Right ventricle myocardium inferior (tissue), 1 donor: Measurements from ENCODE around the gene TNFRSF4. TPM values are rescaled to one million over a fixed set of nuclear protein-coding genes. Genes with fewer than 3 reads are reported as not detected.

ENCODE experiments used
- ATAC-seq: fragments of 200-7000 bp; cut with Tn5 transposase; one replicate; pipeline ENCODE4 v1.9.1; 2020; ENCODE audit warnings: mild to moderate bottlenecking, moderate library complexity
- DNase-seq: peaks from one replicate; pipeline ENCODE4 v3.0.0; 2021; ENCODE audit errors: missing footprints
- intact Hi-C: fragments of 100-400 bp; cut with DNase I; formaldehyde crosslinking; loops from one replicate; pipeline ENCODE4 v1.11.0; 2022
- total RNA-seq: library from RNA; stranded (reverse); fragmentation: NEBNext Ultra II Directional; extraction: Animal tissue kit (Norgen Biotek cat#: 25700); gene quantifications from one replicate; pipeline ENCODE4 v1.2.1, GENCODE V29; 2021
- donor health status: DM: no; HTN: yes; CAD: no; lungs with severe emphysema.

The TNFRSF4 gene
- total RNA-seq, 1 donor from 2014 or later: 1.4 TPM

DNA sequence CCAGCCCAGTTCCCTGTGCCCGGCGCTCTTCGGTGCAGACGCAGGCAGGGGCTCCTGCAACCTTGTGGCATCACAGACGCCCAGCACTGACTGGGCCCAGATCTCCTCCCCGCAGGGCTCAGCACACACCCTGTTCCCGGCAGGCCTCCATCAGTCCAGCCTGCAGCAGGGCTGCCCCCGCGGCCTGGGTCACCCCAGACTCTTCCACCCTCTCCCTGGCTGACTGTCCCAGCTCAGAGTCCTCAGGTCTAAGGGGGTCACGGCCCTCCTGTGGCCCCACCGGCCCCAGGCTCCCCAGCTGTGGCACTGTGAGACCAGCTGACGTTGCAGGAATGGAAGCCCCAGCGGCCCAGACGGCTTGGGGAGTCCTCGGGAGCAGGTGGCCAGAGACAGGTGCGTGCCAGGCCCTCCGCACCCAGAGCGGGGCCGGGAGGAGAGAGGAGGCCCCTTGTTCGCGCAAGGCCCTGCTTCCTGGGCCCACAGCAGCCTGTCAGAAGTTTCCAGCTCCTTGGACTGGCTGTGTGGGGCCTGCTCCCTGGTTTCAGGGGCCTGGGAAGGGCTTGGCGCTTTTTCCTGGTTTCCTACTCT, 22.3 kb upstream of the TNFRSF4 start:
- no peak for DNase-seq
- intact Hi-C loops: no loop called here

DNA sequence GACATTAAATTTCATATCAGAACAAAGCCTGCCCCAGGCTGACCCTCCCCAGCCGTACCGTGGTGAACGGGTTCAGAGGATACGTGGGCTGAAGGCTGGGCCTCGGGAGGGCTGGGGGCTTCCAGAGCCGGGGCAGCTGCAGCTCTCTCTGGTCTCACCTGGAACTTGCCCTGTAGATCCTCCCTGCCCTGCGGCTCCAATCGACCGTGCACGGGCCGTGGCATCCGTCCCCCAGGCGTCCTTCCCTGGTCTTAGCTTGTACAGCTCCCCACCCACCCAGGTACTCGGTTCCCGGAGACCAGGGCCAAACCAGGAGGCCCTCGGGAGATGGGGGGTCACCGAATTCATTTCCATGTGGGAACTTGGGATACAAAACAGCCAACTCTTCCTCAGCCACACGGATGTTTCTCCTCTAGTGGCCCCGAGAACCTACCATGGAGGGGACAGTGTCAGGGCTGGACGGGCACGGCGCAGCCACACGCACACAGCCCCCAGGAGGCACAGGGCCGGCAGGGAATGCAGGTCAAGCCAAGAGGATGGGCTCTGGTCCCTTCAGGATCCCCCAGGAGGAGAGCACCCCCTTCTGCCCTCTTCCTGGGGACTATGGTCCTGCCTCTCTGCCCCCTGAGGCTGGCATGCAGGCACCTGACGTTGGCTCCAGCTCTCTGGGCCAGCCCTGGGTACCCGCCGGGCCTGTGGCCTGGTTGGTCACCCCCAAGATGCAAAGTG, 21.2 kb upstream of the TNFRSF4 start:
- ATAC-seq (no peak), DNase-seq (no peak)
- intact Hi-C loops: no loop called here

More for the DNA sequence above, 22.3 kb upstream of the TNFRSF4 start:
- ATAC-seq: no peak

DNA sequence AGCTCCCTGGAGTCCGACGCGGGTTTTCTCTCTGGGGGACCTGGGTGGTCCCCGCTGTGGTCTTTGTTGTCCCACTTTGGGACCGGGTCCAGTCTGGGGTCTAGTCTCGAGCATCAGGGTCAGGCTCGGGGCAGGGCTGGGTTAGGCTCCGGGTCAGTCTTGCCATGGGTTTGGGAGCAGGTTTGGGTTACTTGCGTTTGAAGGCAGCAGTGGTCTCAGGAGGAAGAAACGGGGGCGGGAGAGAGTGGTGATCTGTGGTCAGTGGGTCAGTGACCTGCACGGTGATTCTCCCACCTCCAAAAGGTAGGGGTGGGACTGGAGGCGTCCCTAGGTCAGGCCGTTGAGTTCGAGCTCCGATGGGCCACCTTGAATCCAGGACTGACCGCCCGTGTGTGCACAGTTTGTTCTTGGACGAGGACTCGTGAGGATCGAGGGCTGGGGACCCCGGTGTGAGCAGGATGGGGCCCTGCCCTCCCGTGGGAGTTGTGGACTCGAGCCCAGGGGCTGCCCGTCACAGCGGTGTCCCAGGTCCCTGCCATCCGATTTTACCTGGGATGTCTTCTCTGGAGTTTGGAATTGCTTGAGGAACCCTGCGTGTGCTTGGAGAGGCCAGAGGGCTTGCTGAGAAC, 20.3 kb upstream of the TNFRSF4 start:
- DNase-seq (no peak), ATAC-seq (no peak)
- intact Hi-C loops: loop anchor here (5.0 kb wide), 1 partner anchor 112 kb away; no protein-coding TSS in a partner anchor

DNA sequence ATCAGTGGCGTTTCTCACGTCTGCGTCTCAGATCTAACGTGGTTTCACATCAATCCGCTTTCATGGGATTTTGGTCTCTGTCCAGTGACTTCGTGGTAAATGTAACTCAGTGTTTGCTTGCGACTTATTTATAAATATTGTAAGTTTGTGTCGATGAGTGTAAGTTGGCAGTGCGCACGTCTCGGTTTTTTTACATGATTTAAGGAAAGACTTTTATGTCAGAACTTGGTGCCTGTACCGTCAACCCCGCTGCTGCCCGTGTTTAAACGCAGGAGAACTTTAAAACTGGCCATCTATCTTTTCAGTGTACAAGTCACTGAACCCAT, 19.6 kb upstream of the TNFRSF4 start:
- ATAC-seq (no peak), DNase-seq (no peak)
- intact Hi-C loops: loop anchor here (2.0 to 5.0 kb wide), 2 partner anchors 39 to 111 kb away; partner anchors contain the start of gene UBE2J2

DNA sequence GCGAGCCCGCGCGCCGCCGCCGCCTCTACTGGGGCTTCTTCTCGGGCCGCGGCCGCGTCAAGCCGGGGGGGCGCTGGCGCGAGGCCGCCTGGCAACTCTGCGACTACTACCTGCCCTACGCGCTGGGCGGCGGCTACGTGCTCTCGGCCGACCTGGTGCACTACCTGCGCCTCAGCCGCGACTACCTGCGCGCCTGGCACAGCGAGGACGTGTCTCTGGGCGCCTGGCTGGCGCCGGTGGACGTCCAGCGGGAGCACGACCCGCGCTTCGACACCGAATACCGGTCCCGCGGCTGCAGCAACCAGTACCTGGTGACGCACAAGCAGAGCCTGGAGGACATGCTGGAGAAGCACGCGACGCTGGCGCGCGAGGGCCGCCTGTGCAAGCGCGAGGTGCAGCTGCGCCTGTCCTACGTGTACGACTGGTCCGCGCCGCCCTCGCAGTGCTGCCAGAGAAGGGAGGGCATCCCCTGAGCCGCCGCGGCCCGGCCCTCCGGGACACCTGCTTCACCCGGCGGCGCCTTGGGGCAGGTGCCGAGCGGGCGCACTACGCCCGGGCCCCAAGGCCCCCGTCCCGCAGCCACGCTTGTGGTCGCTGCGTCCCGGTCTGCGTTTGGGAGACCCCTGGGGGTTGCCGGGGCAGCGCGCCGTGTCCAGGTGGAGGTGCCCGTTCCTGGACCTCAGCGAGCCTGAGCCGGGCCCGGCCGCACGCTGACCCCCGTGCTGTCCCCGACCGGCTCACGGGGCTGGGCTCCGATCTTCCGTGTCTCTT, 19.0 kb upstream of the TNFRSF4 start:
- ATAC-seq (no peak), DNase-seq (no peak)
- intact Hi-C loops: loop anchor here (2.0 to 5.0 kb wide), 2 partner anchors 40 to 111 kb away; partner anchors contain the start of gene UBE2J2

DNA sequence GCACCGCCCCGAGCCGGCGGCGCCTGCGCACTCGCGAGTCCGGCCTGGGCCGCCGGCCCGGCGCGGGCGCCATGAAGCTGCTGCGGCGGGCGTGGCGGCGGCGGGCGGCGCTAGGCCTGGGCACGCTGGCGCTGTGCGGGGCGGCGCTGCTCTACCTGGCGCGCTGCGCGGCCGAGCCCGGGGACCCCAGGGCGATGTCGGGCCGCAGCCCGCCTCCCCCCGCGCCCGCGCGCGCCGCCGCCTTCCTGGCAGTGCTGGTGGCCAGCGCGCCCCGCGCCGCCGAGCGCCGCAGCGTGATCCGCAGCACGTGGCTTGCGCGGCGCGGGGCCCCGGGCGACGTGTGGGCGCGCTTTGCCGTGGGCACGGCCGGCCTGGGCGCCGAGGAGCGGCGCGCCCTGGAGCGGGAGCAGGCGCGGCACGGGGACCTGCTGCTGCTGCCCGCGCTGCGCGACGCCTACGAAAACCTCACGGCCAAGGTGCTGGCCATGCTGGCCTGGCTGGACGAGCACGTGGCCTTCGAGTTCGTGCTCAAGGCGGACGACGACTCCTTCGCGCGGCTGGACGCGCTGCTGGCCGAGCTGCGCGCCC, 18.3 kb upstream of the TNFRSF4 start, which contains the start of gene B3GALT6:
B3GALT6 (plus strand) TSS at position 30 of the 588 bp plus-strand sequence; CDS start at position 72, 42 bp downstream.
- intact Hi-C loops: loop anchor here (2.0 to 5.0 kb wide), 2 partner anchors 40 to 110 kb away; partner anchors contain the start of gene UBE2J2
- ATAC-seq: no peak

DNA sequence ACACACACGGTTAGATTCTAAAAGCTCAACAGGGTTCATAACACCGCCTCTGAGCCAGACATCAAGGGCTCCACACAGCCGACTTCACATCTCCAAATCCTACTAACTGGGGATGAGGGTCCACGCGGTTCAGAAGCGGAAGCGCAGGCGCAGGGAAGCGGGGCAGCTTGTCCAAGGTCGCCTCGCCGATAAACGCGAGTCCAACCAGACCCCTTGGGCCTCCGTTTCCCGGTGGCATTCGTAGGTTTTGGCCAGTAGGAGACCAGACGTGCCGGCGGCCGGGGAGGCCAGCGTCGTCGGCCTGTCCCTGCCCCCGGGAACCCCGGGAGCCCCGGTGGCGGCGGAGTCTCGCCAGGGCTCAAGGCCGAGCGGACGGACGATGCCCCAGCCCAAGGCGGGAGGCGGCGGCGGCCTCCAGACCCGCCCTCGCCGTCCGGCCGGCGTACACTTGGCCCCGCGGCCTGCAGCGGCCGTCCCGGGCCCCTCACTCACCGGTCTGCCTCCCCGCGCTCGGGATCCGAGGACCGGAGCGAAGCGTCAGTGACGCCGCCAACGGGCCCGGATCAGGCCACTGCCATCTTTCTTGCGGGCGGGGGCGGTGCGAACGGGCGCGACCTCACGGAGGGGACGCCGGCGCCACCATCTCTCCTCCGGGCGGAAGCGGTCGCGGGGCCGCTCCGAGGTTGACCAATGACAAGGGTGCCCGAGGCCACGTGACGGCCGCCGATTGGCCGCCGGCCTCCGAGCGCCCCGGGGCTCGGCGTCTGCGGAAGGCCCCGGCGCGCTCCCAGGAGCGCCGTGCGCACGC, 17.7 kb upstream of the TNFRSF4 start, which contains the start of gene SDF4:
SDF4 (minus strand) TSS at position 602 of the 808 bp plus-strand sequence. CDS start 3,229 bp downstream, outside the sequence.
- ATAC-seq (peak; percentile 98), DNase-seq (peak; percentile 99)
- intact Hi-C loops: loop anchor here (2.0 to 5.0 kb wide), 2 partner anchors 41 to 109 kb away; partner anchors contain the start of gene UBE2J2

More for the DNA sequence above, 18.3 kb upstream of the TNFRSF4 start, which contains the start of gene B3GALT6:
- DNase-seq: no peak

DNA sequence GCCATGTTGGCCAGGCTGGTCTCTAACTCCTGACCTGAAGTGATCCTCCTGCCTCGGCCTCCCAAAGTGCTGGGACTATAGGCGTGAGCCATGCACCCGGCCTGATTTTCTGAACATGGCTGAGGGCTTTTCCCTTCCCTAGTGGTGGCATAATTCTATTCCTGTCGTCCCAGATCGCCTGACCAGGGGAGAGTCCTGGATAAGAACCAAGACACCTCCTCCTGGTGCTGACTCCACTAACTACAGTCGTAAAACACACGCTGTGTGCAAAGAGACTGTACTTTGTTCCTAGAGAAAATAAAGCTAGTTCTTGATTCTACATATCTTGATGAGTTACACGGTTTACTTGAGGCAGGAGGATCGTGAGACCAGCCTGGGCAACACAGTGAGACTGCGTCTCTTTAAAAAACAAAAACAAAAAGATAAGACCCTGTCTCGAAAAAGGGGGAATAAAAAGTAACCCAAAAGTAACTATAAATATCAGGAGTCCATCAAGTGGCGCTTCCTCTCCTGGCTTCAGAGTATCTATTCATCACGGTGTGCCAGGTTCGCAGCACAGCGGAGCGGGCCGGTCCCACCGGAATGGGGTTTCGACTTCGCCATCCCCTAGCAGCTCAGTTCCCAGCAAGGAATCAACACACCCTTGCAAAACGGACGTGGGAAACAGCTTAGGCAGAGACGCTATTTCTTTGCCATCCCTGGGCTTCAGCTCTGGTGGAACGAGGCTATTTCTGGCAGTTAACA, 16.9 kb upstream of the TNFRSF4 start:
- DNase-seq (no peak), ATAC-seq (no peak)
- intact Hi-C loops: loop anchor here (5.0 kb wide), 1 partner anchor 109 kb away; no protein-coding TSS in a partner anchor

DNA sequence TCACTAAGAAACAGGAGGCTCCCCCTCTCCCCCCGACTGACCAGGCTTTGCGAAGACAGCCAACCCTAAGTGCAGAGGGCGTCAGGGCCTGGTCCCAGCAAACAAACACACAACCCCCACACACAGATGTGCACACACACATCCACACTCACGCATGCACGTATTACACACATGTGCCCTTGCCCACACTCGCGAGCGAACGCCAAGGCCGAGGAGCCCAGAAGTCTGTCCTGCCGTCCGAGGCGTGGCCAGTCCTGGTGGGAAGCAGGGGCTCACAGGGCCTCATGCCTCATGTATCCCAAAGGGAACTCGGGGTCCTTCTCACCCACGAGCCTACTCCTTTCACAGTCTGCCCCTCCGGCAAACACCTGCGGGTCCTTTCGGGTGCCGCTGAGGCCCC, 15.8 kb upstream of the TNFRSF4 start:
- DNase-seq (no peak), ATAC-seq (no peak)
- intact Hi-C loops: loop anchor here (5.0 kb wide), 1 partner anchor 107 kb away; no protein-coding TSS in a partner anchor

DNA sequence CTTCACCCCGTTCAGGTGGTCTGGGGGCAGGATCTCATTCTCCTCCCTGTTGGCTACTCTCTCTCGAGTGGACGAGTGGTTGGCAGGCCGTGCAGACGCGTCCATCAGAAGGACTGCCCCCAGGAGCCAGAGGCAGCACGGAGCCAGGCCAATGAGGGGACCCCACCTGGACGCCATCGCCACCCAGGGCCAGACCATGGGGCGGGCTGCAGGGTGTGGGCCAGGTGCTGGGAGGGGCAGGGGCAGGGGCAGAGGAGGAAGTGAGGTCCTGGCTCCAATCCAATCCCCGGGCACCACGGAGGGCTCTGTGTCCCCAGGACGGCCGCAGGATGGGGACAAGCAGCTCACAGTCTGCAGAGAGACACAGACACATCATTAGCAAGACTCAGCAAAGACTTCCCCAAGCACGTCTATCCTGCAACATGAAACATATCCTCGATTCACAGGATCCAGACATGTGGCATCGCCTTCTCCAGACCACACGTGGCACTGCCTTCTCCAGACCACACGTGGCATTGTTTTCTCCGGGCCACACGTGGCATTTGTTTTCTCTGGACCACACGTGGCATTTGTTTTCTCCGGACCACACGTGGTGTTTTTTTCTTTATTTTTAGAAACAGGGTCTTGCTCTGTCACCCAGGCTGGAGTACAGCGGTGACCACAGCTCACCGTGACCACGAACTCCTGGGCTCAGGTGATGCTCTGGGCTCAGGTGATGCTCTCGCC, 14.8 kb upstream of the TNFRSF4 start:
- intact Hi-C loops: no loop called here
- DNase-seq: no peak
- ATAC-seq: no peak

DNA sequence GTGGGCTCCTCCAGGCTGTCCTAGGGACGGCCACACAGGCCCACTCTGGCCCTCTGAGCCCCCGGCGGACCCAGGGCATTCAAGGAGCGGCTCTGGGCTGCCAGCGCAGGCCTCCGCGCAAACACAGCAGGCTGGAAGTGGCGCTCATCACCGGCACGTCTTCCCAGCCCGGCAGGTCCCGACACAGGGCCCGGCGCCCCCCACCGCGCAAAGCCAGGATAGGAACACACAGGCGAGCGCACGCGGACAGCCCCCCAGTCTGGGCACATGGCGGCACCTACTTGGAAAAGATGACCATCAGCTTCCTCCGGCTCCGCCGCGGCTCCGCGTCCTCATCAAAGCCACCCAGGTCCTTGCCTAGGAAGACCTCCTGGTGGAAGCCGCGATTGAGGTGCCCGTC, 14.2 kb upstream of the TNFRSF4 start:
- ATAC-seq (no peak), DNase-seq (no peak)
- intact Hi-C loops: no loop called here

DNA sequence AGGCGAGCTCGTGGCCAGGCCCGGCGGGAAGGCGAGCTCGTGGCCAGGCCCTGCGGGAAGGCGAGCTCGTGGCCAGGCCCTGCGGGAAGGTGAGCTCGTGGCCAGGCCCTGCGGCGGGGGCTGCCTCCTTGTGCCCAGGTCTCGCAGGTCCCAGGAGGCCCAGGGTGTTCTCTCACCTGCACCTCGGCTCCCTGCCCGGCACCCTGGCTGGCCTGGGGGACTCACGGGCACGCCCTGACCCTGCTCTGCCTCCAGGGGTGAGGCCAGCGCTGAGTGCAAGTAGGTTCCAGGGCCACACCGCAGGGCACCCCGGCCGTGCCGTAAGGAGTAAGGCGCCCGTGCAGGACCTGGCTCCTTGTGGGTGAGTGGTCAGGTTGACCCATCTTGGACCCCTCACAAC, 13.4 kb upstream of the TNFRSF4 start:
- intact Hi-C loops: no loop called here
- ATAC-seq (no peak), DNase-seq (no peak)

DNA sequence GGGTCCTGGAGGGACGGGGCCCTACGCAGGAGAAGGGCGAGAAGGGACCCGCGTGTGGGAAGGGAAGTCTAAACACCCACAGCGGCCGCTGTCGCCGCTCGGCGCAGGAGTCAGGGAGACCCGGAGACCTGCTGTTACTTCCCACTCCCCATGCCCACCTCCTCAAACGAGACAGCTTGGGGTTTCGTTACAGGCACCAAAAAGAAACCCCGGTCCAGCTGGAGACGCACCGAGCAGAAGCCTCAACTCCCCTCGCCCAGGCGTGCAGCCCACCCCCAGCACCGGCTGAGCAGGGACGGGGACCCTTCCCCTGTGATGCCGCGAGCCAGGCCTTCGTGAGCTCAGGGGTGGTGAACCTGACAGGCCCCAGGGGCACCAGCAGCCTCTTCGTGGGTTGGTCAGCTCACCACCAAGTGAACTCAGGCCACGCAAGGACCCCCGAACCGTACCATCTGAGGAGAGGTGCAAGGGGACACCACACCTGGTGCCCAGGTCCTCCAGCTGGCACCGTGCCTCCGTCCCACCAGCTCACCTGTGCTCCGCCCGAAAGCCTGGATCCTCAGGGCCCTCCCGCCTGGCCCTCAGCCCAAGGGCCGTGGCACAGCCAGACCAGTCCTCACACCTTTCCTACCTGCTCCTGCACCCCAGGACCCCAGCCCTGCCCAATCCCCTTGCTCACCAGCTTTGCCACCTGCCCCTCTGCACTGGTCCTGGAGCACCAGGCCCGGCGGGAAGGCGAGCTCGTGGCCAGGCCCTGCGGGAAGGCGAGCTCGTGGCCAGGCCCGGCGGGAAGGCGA, 12.8 kb upstream of the TNFRSF4 start:
- no peak for DNase-seq
- no peak for ATAC-seq
- intact Hi-C loops: no loop called here

DNA sequence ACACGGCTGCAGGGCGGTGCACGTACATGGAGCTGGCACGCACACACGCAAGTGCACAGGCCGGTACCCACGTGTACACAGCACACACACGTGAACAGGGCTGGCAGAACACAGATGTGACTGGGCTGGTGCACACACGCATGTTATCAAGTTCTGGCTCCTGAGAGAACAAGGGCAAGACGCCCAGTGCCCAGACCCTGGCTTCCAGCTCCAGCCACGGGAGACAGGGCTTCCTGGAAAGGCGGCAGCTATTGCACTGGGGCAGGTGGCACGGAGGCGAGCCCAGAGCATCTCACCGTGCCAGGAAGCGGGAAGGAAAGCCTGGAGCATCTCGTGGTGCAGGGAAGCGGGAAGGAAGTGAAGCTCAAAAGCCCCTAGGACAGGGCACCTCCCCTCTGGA, 12.0 kb upstream of the TNFRSF4 start:
- DNase-seq (no peak), ATAC-seq (no peak)
- intact Hi-C loops: no loop called here

DNA sequence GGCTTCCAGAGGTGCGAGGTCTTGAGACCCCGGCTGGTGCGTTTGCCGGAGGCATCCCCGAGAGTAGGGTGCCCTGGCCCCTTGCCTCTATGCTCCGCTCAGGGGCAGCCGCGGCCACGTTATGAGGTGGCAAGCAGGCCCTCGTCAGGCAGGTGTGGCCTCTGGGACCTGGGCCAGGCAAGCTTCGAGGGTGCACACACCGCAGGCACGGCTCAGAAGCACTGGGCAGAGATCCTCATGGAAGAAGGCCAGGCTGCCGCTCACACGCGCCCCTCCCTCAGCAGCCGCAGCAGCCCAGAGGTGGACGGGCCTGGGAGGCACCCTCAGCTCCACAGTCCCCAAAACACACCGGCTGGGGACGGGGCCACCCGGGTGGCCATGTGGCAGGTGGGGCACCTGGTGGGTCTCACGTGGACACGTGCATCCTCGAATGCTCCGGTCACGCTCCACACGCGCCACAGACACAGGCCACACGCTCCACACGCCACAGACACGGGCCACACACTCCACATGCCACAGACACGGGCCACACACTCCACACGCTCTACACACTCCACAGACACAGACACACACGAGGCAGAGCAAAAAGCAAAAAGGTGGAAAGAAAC, 11.4 kb upstream of the TNFRSF4 start:
- ATAC-seq: no peak

More for the DNA sequence above, 11.4 kb upstream of the TNFRSF4 start:
- intact Hi-C loops: no loop called here
- no peak for DNase-seq
